Activated CD4-positive, alpha-beta T cell treated with anti-CD3 and anti-CD28 coated beads, Interleukin-2, Interleukin-6, amounts not matched to agents 100 ng/mL and 50 ng/mL, durations not matched to agents 16 hours and 8 hours (primary cell): ENCODE data around the gene MRPL24.
"Not testable (repeated sequence)": the region's sequence is repeated elsewhere in the genome, so short reads cannot be mapped to it uniquely, and the experiment has no call there.

Experiments used
- DNase-seq: peaks from one replicate; pipeline ENCODE4 v3.0.0-alpha.2; 2020

Gene MRPL24

DNA sequence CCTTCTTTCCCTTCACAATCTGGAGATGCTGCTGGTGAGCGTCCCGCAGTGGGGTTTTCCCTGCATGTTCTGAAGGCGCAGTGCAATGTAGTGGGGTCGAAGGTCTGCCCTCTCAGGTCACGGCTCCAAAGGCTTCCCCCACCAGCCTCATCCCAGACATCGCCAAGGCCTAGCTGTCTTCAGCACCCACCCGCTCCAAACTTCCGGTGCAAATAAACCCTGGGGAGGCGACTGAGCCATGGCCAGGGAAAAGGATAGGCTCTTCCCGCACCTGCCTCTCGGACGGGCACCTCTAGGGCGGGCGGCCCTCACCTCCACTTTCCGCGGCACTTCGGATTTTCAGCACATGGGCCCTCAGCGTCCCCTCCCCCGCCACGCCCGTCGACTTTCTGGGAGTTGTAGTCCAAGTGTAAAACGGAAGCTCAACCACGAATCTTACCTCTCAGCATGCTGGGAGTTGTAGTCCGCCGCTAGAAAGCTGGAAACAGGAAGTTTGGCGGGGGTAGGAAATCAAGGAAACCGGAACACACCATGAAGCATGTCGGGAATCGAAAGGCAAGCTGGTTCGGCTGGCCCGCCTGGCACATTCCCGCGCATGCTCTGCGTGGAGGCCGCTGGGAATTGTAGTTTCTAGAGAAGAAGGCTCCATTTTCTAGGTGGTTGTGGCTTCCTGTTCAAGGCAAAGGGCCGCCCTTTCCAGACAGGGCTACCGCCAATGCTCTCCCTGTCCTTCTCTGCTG is at the start of gene MRPL24:
TSS of gene MRPL24 (minus strand) at position 348 of the 740 bp plus-strand sequence. CDS start 2,384 bp downstream, outside the sequence.
- peak; percentile 99 for DNase-seq

DNA sequence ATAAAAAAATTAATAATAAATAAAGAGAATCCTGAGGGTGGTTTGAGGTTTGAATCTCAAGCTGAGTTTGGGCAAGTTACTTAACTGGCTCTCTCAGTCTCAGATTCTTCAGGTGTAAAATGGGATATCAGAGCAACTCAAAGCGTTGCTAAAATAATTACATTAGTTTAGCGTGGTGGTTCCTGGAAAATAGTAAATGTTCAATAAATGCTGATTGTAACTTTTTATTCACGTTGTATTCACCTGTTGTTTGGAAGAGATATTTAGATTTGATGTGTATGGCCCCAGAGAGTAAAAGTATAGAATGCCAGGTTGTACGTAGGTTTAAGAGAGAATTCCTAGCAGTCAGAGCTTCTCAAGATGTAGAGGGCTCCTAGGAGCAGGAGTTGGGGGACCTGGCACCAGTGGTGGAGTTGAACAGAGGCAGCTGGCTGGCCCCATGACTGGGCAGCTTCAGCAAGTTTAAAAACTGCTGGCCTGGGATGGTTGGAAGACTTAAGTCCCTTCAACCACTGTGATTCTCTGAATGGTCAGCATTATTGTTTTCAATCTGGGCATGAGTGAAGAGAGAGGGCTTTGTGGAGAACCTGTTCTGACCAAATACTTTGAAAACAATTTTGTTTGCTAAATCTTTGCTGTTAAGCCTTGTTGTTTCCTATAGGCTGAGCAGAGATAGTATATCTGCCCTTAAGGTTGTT is 48.9 kb upstream of the MRPL24 start:
- no peak for DNase-seq

GRCh38 chr1:156788136-156788535 is 47.2 kb upstream of the MRPL24 start:
- no peak for DNase-seq

- DNase-seq, result no peak
Observed at GRCh38 chr1:156786640-156787039, 45.8 kb upstream of the MRPL24 start.

DNA sequence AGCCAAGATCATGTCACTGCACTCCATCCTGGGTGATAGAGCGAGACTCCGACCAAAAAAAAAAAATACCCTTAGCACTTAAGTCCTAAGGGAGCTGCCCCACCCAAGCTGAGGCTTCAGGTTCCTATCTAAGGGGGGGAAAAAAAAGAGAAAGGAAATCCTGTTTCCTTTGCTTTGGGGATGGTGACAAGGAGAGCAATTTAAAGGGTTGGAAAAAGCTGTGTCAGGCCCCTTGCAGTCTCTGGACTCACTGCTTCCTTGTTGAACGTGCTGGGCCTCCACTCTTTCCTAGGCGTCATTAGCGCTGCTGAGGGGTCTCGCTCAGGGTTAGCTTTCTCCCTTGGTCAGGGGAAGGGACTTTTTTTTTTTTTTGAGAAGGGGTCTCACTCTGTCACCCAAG is 44.6 kb upstream of the MRPL24 start:
- DNase-seq, result no peak

GRCh38 chr1:156781585-156782186 is 40.8 kb upstream of the MRPL24 start:
- DNase-seq, result no peak

DNA sequence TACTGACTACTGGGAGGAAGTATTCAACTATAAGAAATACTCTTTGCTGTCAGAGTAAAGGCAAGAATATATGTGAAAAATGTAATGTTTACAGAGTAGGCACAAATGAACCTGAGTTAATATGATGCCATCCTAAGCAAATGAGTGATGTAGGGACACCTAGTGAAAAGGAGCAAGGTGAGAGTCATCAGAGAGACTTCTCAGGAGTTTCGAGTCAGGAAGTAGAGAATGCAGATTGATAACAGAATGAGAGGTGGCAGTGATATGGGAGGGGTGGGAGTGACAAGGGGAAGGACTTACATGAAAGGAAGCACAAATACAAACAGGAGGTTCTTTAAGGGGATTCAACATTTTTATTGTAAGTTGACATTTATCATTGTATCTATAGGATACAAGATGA is 36.7 kb upstream of the MRPL24 start:
- no peak for DNase-seq

GRCh38 chr1:156776942-156777341 is 36.1 kb upstream of the MRPL24 start:
- DNase-seq, result no peak

DNA sequence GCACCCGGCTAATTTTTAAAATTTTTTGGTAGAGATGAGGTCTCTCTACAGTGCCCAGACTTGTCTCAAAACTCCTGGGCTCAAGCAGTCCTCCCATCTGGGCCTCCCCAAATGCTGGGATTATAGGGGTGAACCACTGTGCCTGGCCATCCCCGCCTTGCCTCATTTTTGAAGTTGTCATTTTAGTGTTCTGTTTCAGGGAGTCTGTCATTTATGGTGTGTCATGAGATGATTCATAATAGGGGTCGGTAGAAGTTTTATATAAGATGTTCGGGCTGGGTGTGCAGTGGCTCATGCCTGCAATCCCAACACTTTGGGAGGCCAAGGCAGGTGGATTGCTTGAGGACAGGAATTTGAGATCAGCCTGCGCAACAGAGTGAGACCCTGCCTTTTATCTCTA is 34.9 kb upstream of the MRPL24 start:
- peak; percentile 35 for DNase-seq

DNA sequence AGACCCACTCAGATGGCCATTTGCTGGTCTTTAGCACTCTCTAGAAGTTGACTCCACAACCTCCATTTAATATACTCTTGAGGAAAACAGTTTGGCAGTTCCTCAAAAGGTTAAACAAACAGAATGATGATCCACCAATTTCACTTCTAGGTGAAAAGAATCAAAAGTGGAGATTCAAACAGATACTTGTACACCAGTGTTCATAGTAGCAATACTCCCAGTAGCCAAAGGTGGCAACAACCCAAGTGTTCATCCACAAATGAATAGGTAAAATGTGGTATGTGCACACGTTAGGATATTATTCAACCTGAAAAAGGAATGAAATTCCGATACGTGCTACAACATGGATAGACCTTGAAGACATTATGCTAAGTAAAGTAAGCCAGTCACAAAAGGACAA is 32.7 kb upstream of the MRPL24 start:
- peak; percentile 57 for DNase-seq

DNA sequence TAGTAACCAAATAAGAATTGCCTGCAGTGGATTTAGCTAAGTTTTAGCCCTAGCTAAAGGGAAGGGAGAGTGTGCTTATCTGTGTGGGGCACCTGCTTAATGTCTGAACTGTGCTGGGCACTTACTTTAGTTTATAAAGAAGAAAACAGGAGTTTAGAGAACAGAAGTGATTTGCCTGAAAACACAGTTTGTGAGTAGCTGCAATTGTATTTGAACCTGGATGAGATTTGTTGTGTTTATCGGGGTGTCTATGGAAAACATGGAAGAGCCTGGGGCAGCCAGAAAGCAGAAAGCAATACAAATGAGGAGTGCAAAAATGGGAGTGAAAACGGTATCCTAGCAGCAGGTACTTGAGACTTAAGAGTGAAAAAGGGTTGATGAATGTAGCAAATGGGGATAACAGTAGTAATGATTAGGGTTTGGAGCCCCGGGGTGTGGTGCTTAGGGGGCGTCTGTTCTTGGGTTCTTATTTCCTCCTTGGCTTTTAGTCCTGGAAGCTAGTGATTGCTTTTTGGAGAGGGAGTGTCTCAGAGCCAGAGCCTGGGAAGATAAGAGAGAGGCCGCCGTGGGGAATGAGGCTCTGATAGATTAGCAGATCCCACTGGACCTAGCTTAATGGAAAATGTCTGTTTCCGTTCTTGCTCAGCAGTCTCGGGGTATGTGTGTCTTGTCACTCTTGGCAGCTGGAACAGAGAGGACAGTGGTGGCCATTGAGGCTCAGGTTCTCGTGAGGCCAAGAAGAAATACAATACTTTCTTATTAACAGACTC is 32.0 kb upstream of the MRPL24 start:
- DNase-seq, result no peak

GRCh38 chr1:156772222-156772621 is 31.3 kb upstream of the MRPL24 start:
- DNase-seq, result no peak

GRCh38 chr1:156768610-156769295 is 27.9 kb upstream of the MRPL24 start:
- DNase-seq, result no peak

- peak; percentile 38 for DNase-seq
Observed at GRCh38 chr1:156767879-156768604, 27.2 kb upstream of the MRPL24 start.

DNA sequence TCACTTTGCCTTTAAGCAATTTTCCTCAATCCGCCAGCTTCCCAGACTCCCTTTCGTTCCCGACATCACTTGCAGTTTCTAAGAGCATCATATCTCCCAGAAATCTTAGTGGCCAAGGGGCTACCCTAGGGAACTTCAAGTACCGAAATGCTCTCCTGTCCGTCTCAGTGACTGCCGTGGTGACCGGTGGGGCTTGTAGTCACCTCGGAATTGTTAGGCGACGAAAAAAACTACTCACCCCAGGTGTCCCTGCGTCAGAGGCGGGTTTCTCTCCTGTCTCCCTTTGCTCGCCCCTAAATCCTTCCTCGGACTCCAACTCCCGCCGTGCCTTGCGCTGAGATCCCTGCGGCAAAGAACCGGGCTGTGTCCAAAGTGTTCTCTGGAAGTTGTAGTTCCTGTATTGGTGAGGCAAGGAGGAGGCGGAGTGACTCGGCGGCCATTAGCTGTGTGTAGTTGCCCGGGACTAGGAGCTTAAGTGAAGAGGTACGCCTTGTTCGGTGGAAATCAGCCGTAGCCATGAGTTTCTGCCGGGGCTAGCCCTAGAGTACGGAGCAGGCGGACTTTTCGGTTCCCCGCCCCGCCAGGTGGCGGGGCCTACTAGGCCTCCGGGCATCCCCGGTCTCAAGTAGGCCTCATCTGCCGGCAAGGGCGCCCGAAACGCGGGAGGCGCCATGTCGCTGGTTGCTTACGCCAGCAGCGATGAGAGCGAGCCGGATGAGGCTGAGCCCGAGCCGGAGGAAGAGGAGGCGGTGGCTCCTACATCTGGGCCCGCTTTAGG is 26.4 kb upstream of the MRPL24 start, which contains the start of gene PRCC:
TSS of gene PRCC (plus strand) at position 435 of the 778 bp plus-strand sequence. CDS start at position 672, 237 bp downstream.
- DNase-seq, result peak; percentile 99

DNA sequence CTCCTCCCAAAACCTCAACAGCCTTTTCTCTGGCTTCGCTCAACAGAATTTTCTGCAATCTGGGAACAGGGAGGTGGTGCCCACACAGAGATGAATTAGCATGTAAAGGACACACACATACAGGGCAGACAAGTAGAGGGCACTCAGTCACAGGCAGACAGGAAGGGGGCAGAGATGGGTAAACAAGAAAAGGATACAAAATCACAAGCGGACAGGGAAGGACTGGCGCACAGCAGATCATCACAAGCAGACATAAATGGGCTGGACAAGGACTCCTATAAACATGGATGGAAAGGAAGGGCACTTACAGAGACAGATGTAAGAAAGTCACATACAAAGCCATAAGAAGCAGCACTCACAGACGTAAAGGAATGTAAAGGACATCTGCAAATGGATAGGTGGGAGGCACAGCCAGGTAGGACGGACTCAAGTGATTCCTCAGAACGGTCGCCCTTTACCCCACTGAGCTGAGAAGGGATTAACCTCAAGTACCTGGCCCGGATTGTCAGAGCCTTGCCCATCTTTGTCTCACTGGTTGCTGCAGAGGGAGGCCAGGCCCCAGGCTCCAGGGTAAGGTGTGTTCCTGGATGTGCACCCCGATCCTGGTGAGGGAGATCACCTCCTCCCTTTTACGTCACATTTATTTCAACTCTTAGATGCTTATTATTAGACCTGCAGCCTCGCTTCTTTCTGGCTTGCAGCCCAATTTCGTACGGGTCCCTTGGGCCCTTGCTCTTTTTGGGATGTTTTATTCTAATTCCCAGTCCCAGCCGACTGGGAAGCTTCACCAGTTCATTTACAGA is 25.6 kb upstream of the MRPL24 start:
- DNase-seq, result no peak

DNA sequence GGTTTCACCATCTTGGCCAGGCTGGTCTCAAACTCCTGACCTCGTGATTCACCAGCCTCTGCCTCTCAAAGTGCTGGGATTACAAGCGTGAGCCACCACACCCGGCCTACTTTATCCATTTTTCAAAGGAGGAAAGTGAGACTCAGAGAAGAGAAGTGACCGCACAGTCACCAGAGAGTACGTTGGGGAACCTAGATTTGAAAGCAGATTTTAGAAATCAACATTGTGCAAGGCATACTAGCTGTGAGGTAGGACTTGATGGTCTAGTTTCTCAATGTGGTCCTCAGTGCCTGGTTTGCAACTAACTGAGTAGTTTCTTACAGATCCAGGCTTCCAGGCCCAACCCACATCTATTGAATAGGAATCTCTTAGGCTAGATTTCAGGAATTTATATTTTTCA is 24.8 kb upstream of the MRPL24 start:
- DNase-seq, result no peak

- DNase-seq, result not testable (repeated sequence)
Observed at GRCh38 chr1:156765136-156765535, 24.2 kb upstream of the MRPL24 start.

DNA sequence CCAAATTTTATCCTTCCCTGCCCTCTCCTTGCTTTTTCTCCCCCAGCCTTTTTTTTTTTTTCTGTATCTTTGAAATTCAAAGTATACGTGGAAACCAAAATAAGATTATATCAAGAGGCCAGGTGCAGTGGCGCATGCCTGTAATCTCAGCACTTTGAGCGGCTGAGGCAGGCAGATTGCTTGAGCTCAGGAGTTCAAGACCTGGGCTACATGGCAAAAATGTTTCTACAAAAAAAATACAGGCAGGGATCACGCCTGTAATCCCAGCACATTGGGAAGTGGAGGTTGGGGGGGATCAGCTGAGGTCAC is 19.9 kb upstream of the MRPL24 start:
- no peak for DNase-seq

DNA sequence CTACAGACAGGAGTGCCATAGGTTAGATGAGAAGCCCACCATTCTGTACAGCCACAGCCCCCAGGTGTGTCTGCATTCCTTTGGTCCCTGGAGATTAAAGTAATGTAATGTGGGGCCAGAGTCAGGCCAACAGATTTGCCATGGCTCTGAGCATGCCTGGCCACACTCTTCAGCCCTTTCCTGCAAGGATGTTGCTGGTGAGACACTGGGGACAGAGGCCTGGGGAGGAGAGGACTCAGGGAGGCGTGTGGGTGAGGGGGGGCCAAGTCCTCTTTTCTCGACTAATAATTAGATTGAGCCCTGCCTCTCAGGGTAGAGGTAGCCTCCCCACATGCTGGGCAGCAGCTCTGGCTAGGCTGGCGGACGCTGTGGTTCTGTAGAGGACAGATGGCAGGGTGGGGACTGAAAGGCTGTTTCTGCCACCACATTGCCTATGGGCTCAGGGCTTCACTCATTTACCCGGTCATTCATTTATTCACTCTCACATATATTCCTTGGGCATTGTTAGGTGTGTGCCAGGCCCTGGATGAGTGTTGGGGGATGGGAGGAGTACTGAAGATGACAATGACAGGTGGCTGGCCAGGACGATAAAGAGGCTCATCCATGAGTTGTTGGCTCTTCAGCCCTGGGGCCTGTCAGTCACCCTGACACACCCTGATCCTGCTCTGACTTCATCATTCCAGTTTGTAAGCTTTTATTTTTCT is 19.4 kb upstream of the MRPL24 start:
- no peak for DNase-seq
